ENCODE results near the gene SPDYE6.
A peak's percentile ranks its signal among the peaks of the same experiment; 100 is the strongest.
"Not testable (repeated sequence)": the region's sequence is repeated elsewhere in the genome, so short reads cannot be mapped to it uniquely, and the experiment has no call there.

The SPDYE6 gene, protein sequence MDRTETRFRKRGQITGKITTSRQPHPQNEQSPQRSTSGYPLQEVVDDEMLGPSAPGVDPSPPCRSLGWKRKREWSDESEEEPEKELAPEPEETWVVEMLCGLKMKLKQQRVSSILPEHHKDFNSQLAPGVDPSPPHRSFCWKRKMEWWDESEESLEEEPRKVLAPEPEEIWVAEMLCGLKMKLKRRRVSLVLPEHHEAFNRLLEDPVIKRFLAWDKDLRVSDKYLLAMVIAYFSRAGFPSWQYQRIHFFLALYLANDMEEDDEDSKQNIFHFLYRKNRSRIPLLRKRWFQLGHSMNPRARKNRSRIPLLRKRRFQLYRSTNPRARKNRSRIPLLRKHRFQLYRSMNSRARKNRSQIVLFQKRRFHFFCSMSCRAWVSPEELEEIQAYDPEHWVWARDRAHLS

DNA sequence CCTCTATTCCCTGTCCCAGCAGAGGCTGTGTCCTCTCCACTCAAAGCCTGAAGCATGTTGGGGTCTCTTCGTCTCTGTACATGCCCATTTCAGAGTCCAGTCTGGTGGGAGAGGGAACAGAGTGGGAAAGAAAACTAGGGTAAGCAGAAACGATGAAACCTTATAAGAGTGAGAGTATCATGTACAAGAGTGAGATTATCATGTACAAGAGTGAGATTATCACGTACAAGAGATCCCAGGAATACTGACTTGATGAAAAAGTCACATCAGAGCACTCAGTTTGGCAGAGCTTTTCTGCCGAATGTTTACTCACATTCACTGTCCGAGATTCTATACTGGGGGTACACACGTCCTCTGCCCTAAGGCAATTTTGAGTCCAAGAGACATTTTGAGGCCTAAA lies at the start of gene SPDYE6:
Gene SPDYE6 (minus strand): TSS at position 101 of the 400 bp plus-strand sequence. CDS start 421 bp downstream, outside the sequence.
- not testable (repeated sequence) for H3K27ac ChIP-seq; H3K36me3 ChIP-seq; H3K9me3 ChIP-seq (ENCODE audit: severe bottlenecking); H3K4me3 ChIP-seq (ENCODE audit: low read depth, low read length); H3K27me3 ChIP-seq (ENCODE audit: insufficient read depth, low read depth, severe bottlenecking); DNase-seq

DNA sequence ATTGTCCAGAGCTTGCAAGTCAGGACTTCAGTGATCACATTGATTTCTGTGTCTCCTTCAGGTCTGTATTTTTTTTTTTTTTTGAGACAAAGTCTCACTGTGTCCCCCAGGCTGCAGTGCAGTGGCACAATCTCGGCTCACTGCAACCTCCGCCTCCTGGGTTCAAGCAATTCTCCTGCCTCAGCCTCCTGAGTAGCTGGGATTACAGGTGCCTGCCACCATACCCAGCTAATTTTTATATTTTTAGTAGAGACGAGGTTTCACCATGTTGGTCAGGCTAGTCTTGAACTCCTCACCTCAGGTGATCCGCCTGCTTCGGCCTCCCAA lies 48.6 kb upstream of the SPDYE6 start:
- not testable (repeated sequence) for H3K27ac ChIP-seq; DNase-seq; H3K9me3 ChIP-seq (ENCODE audit: severe bottlenecking); H3K27me3 ChIP-seq (ENCODE audit: insufficient read depth, low read depth, severe bottlenecking); H3K4me3 ChIP-seq (ENCODE audit: low read depth, low read length)
- H3K36me3 ChIP-seq = peaks cover 89% of the 10 kb centered on the region

DNA sequence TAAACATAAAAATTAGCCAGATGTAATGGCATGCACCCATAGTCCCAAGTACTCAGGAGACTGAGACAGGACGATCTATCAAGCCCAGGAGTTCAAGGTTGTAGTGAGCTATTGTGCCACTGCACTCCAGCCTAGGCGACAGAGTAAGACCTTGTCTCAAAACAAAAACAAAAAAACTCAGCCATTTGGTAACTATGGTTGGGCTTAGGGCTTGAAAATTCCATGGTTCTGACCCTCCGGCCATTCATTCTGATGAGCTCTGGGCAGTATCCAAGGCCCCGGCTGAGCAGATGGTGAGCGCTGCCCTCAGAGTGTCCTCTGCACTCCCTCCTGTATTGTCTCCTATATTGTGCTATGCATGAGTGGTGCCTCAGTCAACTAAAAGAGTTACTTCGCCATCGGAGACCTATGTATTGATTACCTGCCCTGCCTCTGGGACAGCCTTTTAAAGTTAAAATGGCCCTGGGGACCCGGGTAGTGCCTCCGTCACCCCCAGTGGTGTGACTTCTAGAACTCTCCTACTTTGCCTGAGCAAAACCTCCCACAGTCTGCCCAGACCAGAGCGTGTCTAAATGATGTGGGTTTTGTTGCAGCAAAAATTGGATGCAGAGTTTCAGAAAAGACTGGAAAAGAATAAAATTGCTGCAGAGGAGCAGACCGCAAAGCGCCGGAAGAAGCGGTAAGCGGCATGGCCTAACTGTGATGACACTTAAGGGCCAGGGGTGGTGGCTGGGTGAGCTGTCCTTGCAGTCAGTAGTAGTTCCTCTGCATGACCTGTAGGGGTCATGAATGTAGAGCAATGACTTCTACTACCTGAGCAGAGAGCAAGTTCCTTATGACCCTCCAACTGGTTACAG lies 48.0 kb upstream of the SPDYE6 start:
- H3K27me3 ChIP-seq (ENCODE audit: insufficient read depth, low read depth, severe bottlenecking) = no peaks in the 10 kb centered on the region
- DNase-seq = peak; percentile 58
- peak overlapping the region; percentile 44 for H3K27ac ChIP-seq
- no peak overlapping the region for H3K4me3 ChIP-seq (ENCODE audit: low read depth, low read length)
- TF ChIP-seq, protein P1, sequence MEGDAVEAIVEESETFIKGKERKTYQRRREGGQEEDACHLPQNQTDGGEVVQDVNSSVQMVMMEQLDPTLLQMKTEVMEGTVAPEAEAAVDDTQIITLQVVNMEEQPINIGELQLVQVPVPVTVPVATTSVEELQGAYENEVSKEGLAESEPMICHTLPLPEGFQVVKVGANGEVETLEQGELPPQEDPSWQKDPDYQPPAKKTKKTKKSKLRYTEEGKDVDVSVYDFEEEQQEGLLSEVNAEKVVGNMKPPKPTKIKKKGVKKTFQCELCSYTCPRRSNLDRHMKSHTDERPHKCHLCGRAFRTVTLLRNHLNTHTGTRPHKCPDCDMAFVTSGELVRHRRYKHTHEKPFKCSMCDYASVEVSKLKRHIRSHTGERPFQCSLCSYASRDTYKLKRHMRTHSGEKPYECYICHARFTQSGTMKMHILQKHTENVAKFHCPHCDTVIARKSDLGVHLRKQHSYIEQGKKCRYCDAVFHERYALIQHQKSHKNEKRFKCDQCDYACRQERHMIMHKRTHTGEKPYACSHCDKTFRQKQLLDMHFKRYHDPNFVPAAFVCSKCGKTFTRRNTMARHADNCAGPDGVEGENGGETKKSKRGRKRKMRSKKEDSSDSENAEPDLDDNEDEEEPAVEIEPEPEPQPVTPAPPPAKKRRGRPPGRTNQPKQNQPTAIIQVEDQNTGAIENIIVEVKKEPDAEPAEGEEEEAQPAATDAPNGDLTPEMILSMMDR (IDR thresholded peaks at IDR 0.05; ENCODE audit: low read depth, low read length) = peak; percentile 87
- H3K9me3 ChIP-seq (ENCODE audit: severe bottlenecking) = no peaks in the 10 kb centered on the region
- H3K36me3 ChIP-seq = peaks cover 89% of the 10 kb centered on the region

DNA sequence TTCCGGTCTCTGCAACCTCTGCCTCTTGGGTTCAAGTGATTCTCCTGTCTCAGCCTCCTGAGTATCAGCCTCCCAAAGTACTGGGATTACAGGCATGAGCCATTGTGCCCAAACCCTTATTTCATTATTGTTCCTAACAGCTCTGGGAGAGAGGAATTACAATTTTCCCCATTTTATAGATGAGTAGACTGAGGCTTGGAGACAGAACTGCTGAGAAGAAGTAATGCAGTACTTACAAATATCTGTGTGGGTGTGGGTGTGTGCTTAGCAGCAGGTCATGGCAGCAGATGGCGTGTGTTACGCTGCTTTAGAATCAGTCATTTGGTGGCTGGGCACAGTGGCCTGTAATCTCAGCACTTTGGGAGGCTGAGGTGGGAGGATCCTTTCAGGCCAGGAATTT lies 47.3 kb upstream of the SPDYE6 start:
- Histone ChIP-seq H3K36me3 (peaks cover 89% of the 10 kb centered on the region), H3K27ac (no peak overlapping the region), H3K4me3 (ENCODE audit: low read depth, low read length) (no peak overlapping the region), H3K9me3 (ENCODE audit: severe bottlenecking) (no peaks in the 10 kb centered on the region), H3K27me3 (ENCODE audit: insufficient read depth, low read depth, severe bottlenecking) (no peaks in the 10 kb centered on the region)
- DNase-seq = no peak
- TF ChIP-seq, protein P1 (IDR thresholded peaks at IDR 0.05; ENCODE audit: low read depth, low read length) = no peak

DNA sequence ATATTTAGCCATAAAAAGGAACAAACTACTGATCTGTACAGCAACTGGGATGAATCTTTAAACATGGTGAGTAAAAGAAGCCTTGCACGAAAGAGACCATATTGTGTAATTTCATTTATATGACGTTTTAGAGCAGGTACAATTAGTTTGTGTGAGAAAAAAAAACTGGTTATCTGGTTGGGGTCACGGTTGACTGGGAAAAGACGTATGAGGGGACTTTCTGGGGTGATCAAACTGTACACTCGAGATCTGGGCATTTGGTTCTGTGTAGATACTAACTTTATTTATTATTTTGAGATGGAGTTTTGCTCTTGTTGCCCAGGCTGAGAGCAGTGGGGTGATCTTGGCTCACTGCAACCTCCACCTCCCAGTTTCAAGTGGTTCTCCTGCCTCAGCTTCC lies 44.1 kb upstream of the SPDYE6 start:
- H3K4me3 ChIP-seq (ENCODE audit: low read depth, low read length) = no peak overlapping the region
- H3K36me3 ChIP-seq = peaks cover 69% of the 10 kb centered on the region
- TF ChIP-seq, protein P1 (IDR thresholded peaks at IDR 0.05; ENCODE audit: low read depth, low read length) = no peak
- H3K9me3 ChIP-seq (ENCODE audit: severe bottlenecking) = no peaks in the 10 kb centered on the region
- no peaks in the 10 kb centered on the region for H3K27me3 ChIP-seq (ENCODE audit: insufficient read depth, low read depth, severe bottlenecking)
- no peak overlapping the region for H3K27ac ChIP-seq
- DNase-seq = no peak

DNA sequence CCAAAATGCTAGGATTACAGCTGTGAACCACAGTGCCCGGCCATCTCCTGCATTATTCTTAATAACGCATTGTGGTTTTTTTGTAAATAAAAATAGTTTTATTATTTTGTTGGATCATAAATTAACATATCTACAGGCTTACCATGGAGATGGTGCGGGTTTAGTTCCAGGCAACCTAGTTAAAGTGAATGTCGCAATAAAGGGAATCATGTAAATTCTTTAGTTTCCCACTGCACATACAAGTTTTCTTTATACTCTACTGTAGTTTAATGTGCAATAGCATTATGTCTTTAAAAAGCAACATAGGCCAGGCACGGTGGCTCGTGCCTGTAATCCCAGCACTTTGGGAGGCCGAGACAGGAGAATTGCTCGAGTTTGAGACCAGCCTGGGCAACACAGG lies 42.3 kb upstream of the SPDYE6 start:
- Histone ChIP-seq H3K4me3 (ENCODE audit: low read depth, low read length) (no peak overlapping the region), H3K27ac (no peak overlapping the region), H3K27me3 (ENCODE audit: insufficient read depth, low read depth, severe bottlenecking) (no peaks in the 10 kb centered on the region), H3K9me3 (ENCODE audit: severe bottlenecking) (no peaks in the 10 kb centered on the region), H3K36me3 (peaks cover 55% of the 10 kb centered on the region)
- TF ChIP-seq, protein P1 (IDR thresholded peaks at IDR 0.05; ENCODE audit: low read depth, low read length) = no peak
- no peak for DNase-seq
